ENCODE data around the gene NUFIP2. TPM values are rescaled to one million over a fixed set of nuclear protein-coding genes. Genes with fewer than 3 reads are reported as not detected.

NUFIP2 gene
- total and polyA plus RNA-seq, 4 donors: 2.7 to 30.2 (median 14.5) TPM

GRCh38 chr17:29250666-29251065 is 43.3 kb downstream of the NUFIP2 start:
- Histone ChIP-seq H3K36me3 (ENCODE audit: control insufficient read depth in 4 of 4, insufficient read depth in 3 of 4, low read depth in 1 of 4, low read length in 3 of 4) (peaks cover 0 to 3% (median 0%) of the 10 kb centered on the region in 4 donors), H3K27ac (ENCODE audit: low read depth in 1 of 2, low read length in 2 of 2) (no peak overlapping the region), H3K27me3 (ENCODE audit: control insufficient read depth in 4 of 4, insufficient read depth in 4 of 4, low read length in 3 of 4) (no peaks in the 10 kb centered on the region), H3K9me3 (ENCODE audit: control insufficient read depth in 4 of 4, low read length in 3 of 4) (no peaks in the 10 kb centered on the region), H3K4me3 (ENCODE audit: low read depth in 1 of 3, low read length in 3 of 3) (no peak overlapping the region), H3K9ac (ENCODE audit: low read depth in 1 of 2, low read length in 2 of 2) (no peak overlapping the region), H3K4me1 (ENCODE audit: control insufficient read depth in 4 of 4, insufficient read depth in 4 of 4, low read length in 3 of 4) (no peaks in the 10 kb centered on the region)
- TF ChIP-seq HNF4A (conservative IDR thresholded peaks at IDR 0.05): no peak
- WGBS: 52% methylated on average over 1 of the region's 1 CpG
- DNase-seq (ENCODE audit: low spot score): no peak

GRCh38 chr17:29248845-29249244 is 45.1 kb downstream of the NUFIP2 start:
- Histone ChIP-seq H3K27me3 (ENCODE audit: control insufficient read depth in 4 of 4, insufficient read depth in 4 of 4, low read length in 3 of 4) (no peaks in the 10 kb centered on the region), H3K4me3 (ENCODE audit: low read depth in 1 of 3, low read length in 3 of 3) (no peak overlapping the region), H3K9me3 (ENCODE audit: control insufficient read depth in 4 of 4, low read length in 3 of 4) (no peaks in the 10 kb centered on the region), H3K9ac (ENCODE audit: low read depth in 1 of 2, low read length in 2 of 2) (no peak overlapping the region), H3K4me1 (ENCODE audit: control insufficient read depth in 4 of 4, insufficient read depth in 4 of 4, low read length in 3 of 4) (no peaks in the 10 kb centered on the region), H3K36me3 (ENCODE audit: control insufficient read depth in 4 of 4, insufficient read depth in 3 of 4, low read depth in 1 of 4, low read length in 3 of 4) (peaks cover 0 to 3% (median 0%) of the 10 kb centered on the region in 4 donors), H3K27ac (ENCODE audit: low read depth in 1 of 2, low read length in 2 of 2) (no peak overlapping the region)
- WGBS: 91% methylated on average over 5 of the region's 5 CpGs
- no peak for DNase-seq (ENCODE audit: low spot score)
- no peak for TF ChIP-seq JUND (IDR thresholded peaks at IDR 0.05)

DNA sequence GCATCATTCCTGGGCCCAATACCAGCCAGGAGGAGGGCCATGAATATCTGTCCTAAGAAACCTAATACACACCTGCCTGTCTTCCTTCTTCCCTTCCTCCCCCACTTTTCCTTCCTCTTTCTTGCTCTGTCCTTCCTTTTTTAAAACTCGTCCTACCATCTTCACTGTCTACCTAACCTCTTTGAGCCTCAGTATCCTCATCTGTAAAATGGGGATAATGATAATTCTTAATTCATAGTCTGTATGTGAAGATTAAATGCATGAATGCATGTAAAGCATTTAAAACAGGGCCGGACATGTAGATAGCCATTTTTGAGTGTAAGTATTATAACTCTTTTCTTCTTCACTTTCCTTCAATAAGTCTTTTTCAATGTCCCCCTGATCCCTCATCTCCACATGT is 46.7 kb downstream of the NUFIP2 start:
- peaks cover 0 to 3% (median 0%) of the 10 kb centered on the region in 4 donors for H3K36me3 ChIP-seq (ENCODE audit: control insufficient read depth in 4 of 4, insufficient read depth in 3 of 4, low read depth in 1 of 4, low read length in 3 of 4)
- no peak overlapping the region for H3K9ac ChIP-seq (ENCODE audit: low read depth in 1 of 2, low read length in 2 of 2)
- no peak for TF ChIP-seq FOXA1 (IDR thresholded peaks at IDR 0.05)
- no peak for TF ChIP-seq SP1 (IDR thresholded peaks at IDR 0.05)
- no peak for TF ChIP-seq RAD21 (IDR thresholded peaks at IDR 0.05)
- TF ChIP-seq TAF1 (conservative IDR thresholded peaks at IDR 0.05): no peak
- no peak for TF ChIP-seq EGR1 (IDR thresholded peaks at IDR 0.05; ENCODE audit: low read depth in 2 of 2)
- TF ChIP-seq JUND (IDR thresholded peaks at IDR 0.05): no peak
- no peak overlapping the region for H3K27ac ChIP-seq (ENCODE audit: low read depth in 1 of 2, low read length in 2 of 2)
- H3K9me3 ChIP-seq (ENCODE audit: control insufficient read depth in 4 of 4, low read length in 3 of 4): no peaks in the 10 kb centered on the region
- no peak overlapping the region for H3K4me3 ChIP-seq (ENCODE audit: low read depth in 1 of 3, low read length in 3 of 3)
- no peaks in the 10 kb centered on the region for H3K27me3 ChIP-seq (ENCODE audit: control insufficient read depth in 4 of 4, insufficient read depth in 4 of 4, low read length in 3 of 4)
- no peaks in the 10 kb centered on the region for H3K4me1 ChIP-seq (ENCODE audit: control insufficient read depth in 4 of 4, insufficient read depth in 4 of 4, low read length in 3 of 4)
- DNase-seq (ENCODE audit: low spot score): no peak
- 86% methylated on average over 2 of the region's 2 CpGs for WGBS

DNA sequence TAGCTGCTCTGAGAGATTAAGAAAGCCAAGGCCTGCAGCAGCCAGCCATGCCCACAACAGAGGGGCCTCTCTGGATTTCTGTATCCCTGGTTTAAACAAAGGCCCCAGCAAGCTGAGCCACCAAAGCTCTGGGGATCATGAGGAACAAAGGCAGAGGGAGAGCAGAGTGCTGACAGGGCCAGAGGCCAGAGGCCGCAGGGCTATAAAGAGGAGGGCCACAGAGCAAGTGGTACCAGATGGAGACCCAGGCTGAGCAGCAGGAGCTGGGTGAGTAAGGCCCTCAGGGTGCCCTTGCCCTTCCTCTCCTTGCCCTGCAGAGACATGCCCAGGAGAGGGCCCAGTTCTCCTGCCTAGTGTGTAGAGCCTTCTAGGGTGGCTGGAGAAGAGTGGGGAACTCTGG is 47.3 kb downstream of the NUFIP2 start, which contains the start of gene CRYBA1:
Gene CRYBA1 (plus strand): TSS at position 232 of the 400 bp plus-strand sequence. CDS start 5 bp downstream, at position 237.
- no peak within 1 kb of the TSS for H3K9ac ChIP-seq (ENCODE audit: low read depth in 1 of 2, low read length in 2 of 2)
- 88% methylated on average over 1 of the region's 1 CpG for WGBS
- no peaks in the 10 kb centered on the region for H3K9me3 ChIP-seq (ENCODE audit: control insufficient read depth in 4 of 4, low read length in 3 of 4)
- TF ChIP-seq TAF1 (conservative IDR thresholded peaks at IDR 0.05) (no peak), SP1 (IDR thresholded peaks at IDR 0.05) (no peak), NR2F2 (IDR thresholded peaks at IDR 0.05) (no peak), FOXA1 (IDR thresholded peaks at IDR 0.05) (no peak), HNF4A (conservative IDR thresholded peaks at IDR 0.05) (no peak), GABPA (IDR thresholded peaks at IDR 0.05 in 1 of 2, conservative IDR thresholded peaks at IDR 0.05 in 1 of 2) (no peak), ATF3 (IDR thresholded peaks at IDR 0.05) (no peak), ZBTB33 (IDR thresholded peaks at IDR 0.05) (no peak), RAD21 (IDR thresholded peaks at IDR 0.05) (no peak)
- H3K4me1 ChIP-seq (ENCODE audit: control insufficient read depth in 4 of 4, insufficient read depth in 4 of 4, low read length in 3 of 4): no peaks in the 10 kb centered on the region
- no peak within 1 kb of the TSS for H3K27ac ChIP-seq (ENCODE audit: low read depth in 1 of 2, low read length in 2 of 2)
- no peak within 1 kb of the TSS for H3K4me3 ChIP-seq (ENCODE audit: low read depth in 1 of 3, low read length in 3 of 3)
- H3K36me3 ChIP-seq (ENCODE audit: control insufficient read depth in 4 of 4, insufficient read depth in 3 of 4, low read depth in 1 of 4, low read length in 3 of 4): no peaks in the 10 kb centered on the region
- DNase-seq (ENCODE audit: low spot score): no peak
- no peaks in the 10 kb centered on the region for H3K27me3 ChIP-seq (ENCODE audit: control insufficient read depth in 4 of 4, insufficient read depth in 4 of 4, low read length in 3 of 4)
